HCT116 (cell line): ENCODE data around the gene WIPF3. TPM values are rescaled to one million over a fixed set of nuclear protein-coding genes. Genes with fewer than 3 reads are reported as not detected.

ENCODE experiments used
- ATAC-seq: fragments of 200-7000 bp; cut with Tn5 transposase; 2 replicates; pipeline ENCODE4 v1.9.1; 2020; ENCODE audit warnings: mild to moderate bottlenecking, moderate library complexity
- BruUV-seq: library from RNA; stranded (reverse); fragments of 400-500 nt; replicated peaks from 2 replicates; lab custom pipeline; 2021; lab: Mats Ljungman, UMichigan
- CTCF ChIA-PET: fragments of 300-600 bp; sonication (Branson Sonifier 250); formaldehyde crosslinking; loops from one replicate; lab custom pipeline; 2021; ENCODE audit warnings: antibody characterized with exemption; lab: Charles Lee
- POLR2A ChIA-PET: fragments of 300-600, 350-600 bp; sonication (Branson Sonifier 250); formaldehyde crosslinking; loops from one replicate; lab custom pipeline; 2021; ENCODE audit warnings: antibody characterized with exemption; lab: Charles Lee
- RAD21 ChIA-PET, 2 experiments: fragments of 300-600 bp; sonication (Branson Sonifier 250); formaldehyde crosslinking; loops; one replicate each; lab custom pipeline; 2023; ENCODE audit warnings: low total read pairs in 2 of 2; ENCODE audit not compliant: uncharacterized antibody in 2 of 2, unreplicated experiment in 2 of 2, low non-redundant PET in 1 of 2; lab: Charles Lee
- DNase-seq: peaks from one replicate; pipeline ENCODE4 v3.0.0-alpha.2; 2010; ENCODE audit warnings: low read depth, low spot score
- H2AFZ ChIP-seq: fragments of 200-600 bp; shearing (Covaris generic), sonication (generic); 2 replicates; pipeline ENCODE4 v1.6.1; 2017; ENCODE audit warnings: low read depth, mixed run types, mixed read lengths, antibody characterized with exemption, low read length; ENCODE audit not compliant: poor library complexity, severe bottlenecking
- H3K27ac ChIP-seq: 2 replicates; pipeline ENCODE4 v1.5.1; 2012; ENCODE audit warnings: low read depth, low read length
- H3K27me3 ChIP-seq: fragments of 200-600 bp; sonication (generic); 2 replicates; pipeline ENCODE4 v1.6.1; 2016; ENCODE audit warnings: mixed run types, low read length, mixed read lengths; ENCODE audit not compliant: insufficient read depth
- H3K36me3 ChIP-seq, 2 experiments: fragments of 200-500 bp in 1 of 2; fragments of 200-600 bp in 1 of 2; sonication (Bioruptor generic) in 1 of 2; sonication (generic) in 1 of 2; 2 replicates each; pipeline versions ENCODE4 v1.5.1 to v1.6.1; 2014 to 2016; ENCODE audit warnings: low read length in 2 of 2, inconsistent platforms in 1 of 2, mixed read lengths in 1 of 2, mixed run types in 1 of 2; ENCODE audit not compliant: insufficient read depth in 2 of 2, control insufficient read depth in 1 of 2
- H3K4me1 ChIP-seq, 2 experiments: fragments of 200-600 bp in 1 of 2; sonication (generic) in 1 of 2; 2 replicates each; pipeline versions ENCODE4 v1.5.1 to v1.6.1; 2012 to 2017; ENCODE audit warnings: low read length in 2 of 2, inconsistent platforms in 1 of 2, mild to moderate bottlenecking in 1 of 2, mixed read lengths in 1 of 2, mixed run types in 1 of 2, moderate library complexity in 1 of 2; ENCODE audit not compliant: insufficient read depth in 2 of 2, control insufficient read depth in 1 of 2
- H3K4me2 ChIP-seq: fragments of 200-600 bp; sonication (generic); 2 replicates; pipeline ENCODE4 v1.6.1; 2017; ENCODE audit warnings: mixed run types, low read length, mixed read lengths
- H3K4me3 ChIP-seq, 2 experiments: fragments of 200-600 bp in 1 of 2; sonication (generic) in 1 of 2; replicated peaks in 1 of 2; 2 replicates each; pipeline ENCODE4 v1.5.1; 2011 to 2016; ENCODE audit warnings: low read length in 2 of 2, control low read depth in 1 of 2, low read depth in 1 of 2, mild to moderate bottlenecking in 1 of 2, mixed read lengths in 1 of 2, mixed run types in 1 of 2
- H3K79me2 ChIP-seq: fragments of 200-600 bp; sonication (generic); 2 replicates; pipeline ENCODE4 v1.6.1; 2017; ENCODE audit warnings: mild to moderate bottlenecking, mixed run types, low read length, moderate library complexity, mixed read lengths; ENCODE audit not compliant: insufficient read depth
- H3K9ac ChIP-seq: fragments of 200-600 bp; sonication (generic); 2 replicates; pipeline ENCODE4 v1.6.1; 2016; ENCODE audit warnings: low read length, mixed read lengths
- H3K9me2 ChIP-seq: fragments of 200-600 bp; sonication (generic), shearing (Covaris generic); 2 replicates; pipeline ENCODE4 v1.6.1; 2017; ENCODE audit warnings: mixed run types, mild to moderate bottlenecking, moderate library complexity; ENCODE audit not compliant: insufficient read depth
- H3K9me3 ChIP-seq, 2 experiments: fragments of 200-500 bp in 1 of 2; fragments of 200-600 bp in 1 of 2; sonication (Bioruptor generic) in 1 of 2; sonication (generic) in 1 of 2; 2 replicates each; pipeline ENCODE4 v1.6.1; 2014 to 2017; ENCODE audit warnings: low read length in 2 of 2, mixed read lengths in 2 of 2, inconsistent platforms in 1 of 2, low read depth in 1 of 2, mild to moderate bottlenecking in 1 of 2, mixed run types in 1 of 2, moderate library complexity in 1 of 2; ENCODE audit not compliant: control insufficient read depth in 1 of 2, insufficient read depth in 1 of 2
- H4K20me1 ChIP-seq: fragments of 200-600 bp; sonication (generic), shearing (Covaris generic); 2 replicates; pipeline ENCODE4 v1.6.1; 2017; ENCODE audit warnings: mixed run types, mild to moderate bottlenecking, moderate library complexity; ENCODE audit not compliant: insufficient read depth
- CBX3 ChIP-seq: IDR thresholded peaks from 2 replicates; pipeline ENCODE4 v1.6.1; 2012; ENCODE audit warnings: low read depth
- CTCF ChIP-seq, 3 experiments: fragments of 200-600 bp in 1 of 3; sonication (generic) in 1 of 3; IDR thresholded peaks in 2 of 3; conservative IDR thresholded peaks in 1 of 3; 2 replicates each; pipeline ENCODE4 v1.5.1; 2012 to 2017; ENCODE audit warnings: low read depth in 2 of 3, low read length in 2 of 3, antibody characterized with exemption in 1 of 3, borderline replicate concordance in 1 of 3, control low read depth in 1 of 3, mild to moderate bottlenecking in 1 of 3, mixed read lengths in 1 of 3, mixed run types in 1 of 3, moderate library complexity in 1 of 3; ENCODE audit not compliant: insufficient read depth in 1 of 3
- EGR1 ChIP-seq: IDR thresholded peaks from 2 replicates; pipeline ENCODE4 v1.6.1; 2012; ENCODE audit warnings: low read depth
- ELF1 ChIP-seq: IDR thresholded peaks from 2 replicates; pipeline ENCODE4 v1.6.1; 2012; ENCODE audit warnings: low read depth, borderline replicate concordance
- EZH2 ChIP-seq: fragments of 200-600 bp; sonication (generic); IDR thresholded peaks from 2 replicates; pipeline ENCODE4 v1.6.1; 2017; ENCODE audit warnings: antibody characterized with exemption, mixed run types
- EZH2phosphoT487 ChIP-seq: fragments of 200-600 bp; IDR thresholded peaks from 2 replicates; pipeline ENCODE4 v1.6.1; 2018; ENCODE audit warnings: antibody characterized with exemption, borderline replicate concordance
- JUND ChIP-seq: IDR thresholded peaks from 2 replicates; pipeline ENCODE4 v1.6.1; 2012
- POLR2A ChIP-seq: IDR thresholded peaks from 2 replicates; pipeline ENCODE4 v1.7.0; 2011; ENCODE audit warnings: borderline replicate concordance; ENCODE audit not compliant: insufficient read depth, insufficient read length; ENCODE audit errors: extremely low read depth
- POLR2AphosphoS5 ChIP-seq: IDR thresholded peaks from 2 replicates; pipeline ENCODE4 v1.6.1; 2011; ENCODE audit warnings: mild to moderate bottlenecking, low read depth, low read length, moderate library complexity
- RAD21 ChIP-seq: IDR thresholded peaks from 2 replicates; pipeline ENCODE4 v1.6.1; 2012; ENCODE audit warnings: low read depth, mild to moderate bottlenecking
- SIN3A ChIP-seq: IDR thresholded peaks from 2 replicates; pipeline ENCODE4 v1.6.1; 2012; ENCODE audit warnings: low read depth
- SRF ChIP-seq: IDR thresholded peaks from 2 replicates; pipeline ENCODE4 v1.6.1; 2012; ENCODE audit warnings: low read depth
- TCF7L2 ChIP-seq: IDR thresholded peaks from 2 replicates; pipeline ENCODE4 v1.7.0; 2011; ENCODE audit warnings: borderline replicate concordance, inconsistent platforms; ENCODE audit not compliant: insufficient read depth, insufficient read length; ENCODE audit errors: extremely low read depth
- YY1 ChIP-seq: IDR thresholded peaks from 2 replicates; pipeline ENCODE4 v1.6.1; 2011; ENCODE audit warnings: low read length, low read depth, moderate library complexity, mild to moderate bottlenecking; ENCODE audit not compliant: insufficient replicate concordance; ENCODE audit errors: extremely low read depth
- ZBTB33 ChIP-seq: IDR thresholded peaks from 2 replicates; pipeline ENCODE4 v1.6.1; 2011; ENCODE audit warnings: mild to moderate bottlenecking, low read length, moderate library complexity; ENCODE audit not compliant: insufficient replicate concordance; ENCODE audit errors: extremely low read depth
- ZFX ChIP-seq: fragments of 450-650 bp; IDR thresholded peaks from 2 replicates; pipeline ENCODE4 v1.6.1; 2017
- ZNF274 ChIP-seq: fragments of 200-500 bp; sonication (Bioruptor generic); IDR thresholded peaks from 2 replicates; pipeline ENCODE4 v1.6.1; 2014; ENCODE audit warnings: mild to moderate bottlenecking, low read depth, low read length, inconsistent platforms
- intact Hi-C: fragments of 100-400 bp; cut with micrococcal nuclease; formaldehyde crosslinking; loops from 2 replicates; pipeline ENCODE4 v1.10.0; 2022
- total RNA-seq: library from RNA; stranded (reverse); gene quantifications from one replicate; pipeline ENCODE4 v1.2.1, GENCODE V29; 2021; ENCODE audit not compliant: unreplicated experiment

The WIPF3 gene
- total RNA-seq, 1 experiment from 2014 or later = 8.6 TPM

GRCh38 chr7:29875741-29876140, 69.4 kb downstream of the WIPF3 start:
- Histone ChIP-seq H2AFZ (no peak overlapping the region), H3K27me3 (no peaks in the 10 kb centered on the region), H3K9ac (no peak overlapping the region), H3K9me3 (no peaks in the 10 kb centered on the region), H3K79me2 (no peaks in the 10 kb centered on the region), H3K36me3 (no peaks in the 10 kb centered on the region), H3K9me2 (no peaks in the 10 kb centered on the region), H4K20me1 (no peaks in the 10 kb centered on the region), H3K4me3 (no peak overlapping the region), H3K4me1 (no peaks in the 10 kb centered on the region), H3K4me2 (no peak overlapping the region), H3K27ac (no peak overlapping the region)
- CTCF ChIA-PET = no interaction called here
- BruUV-seq = no TSS peak
- ATAC-seq (no peak), DNase-seq (no peak)
- RAD21 ChIA-PET = no interaction called here
- TF ChIP-seq RAD21 (no peak), CTCF (IDR thresholded peaks at IDR 0.05 in 2 of 3, conservative IDR thresholded peaks at IDR 0.05 in 1 of 3; ENCODE audit: borderline replicate concordance in 1 of 3, insufficient read depth in 1 of 3, low read depth in 2 of 3, low read length in 2 of 3) (no peak)
- intact Hi-C loops = no loop called here
- POLR2A ChIA-PET = no interaction called here

GRCh38 chr7:29877196-29877595, 70.9 kb downstream of the WIPF3 start:
- Histone ChIP-seq H4K20me1 (no peaks in the 10 kb centered on the region), H3K27me3 (no peaks in the 10 kb centered on the region), H3K9me3 (no peaks in the 10 kb centered on the region), H3K4me1 (no peaks in the 10 kb centered on the region), H3K36me3 (no peaks in the 10 kb centered on the region), H3K79me2 (no peaks in the 10 kb centered on the region), H3K27ac (no peak overlapping the region), H2AFZ (no peak overlapping the region), H3K9me2 (no peaks in the 10 kb centered on the region), H3K4me2 (no peak overlapping the region), H3K4me3 (no peak overlapping the region), H3K9ac (no peak overlapping the region)
- DNase-seq (no peak), ATAC-seq (no peak)
- POLR2A ChIA-PET = no interaction called here
- intact Hi-C loops = no loop called here
- BruUV-seq = no TSS peak
- RAD21 ChIA-PET = interaction anchor here in 1 of 2 experiments (1.5 kb wide), 1 partner anchor 44 kb away, joined by 3 read pairs; no protein-coding TSS in a partner anchor
- CTCF ChIA-PET = no interaction called here
- TF ChIP-seq SIN3A = no peak
- TF ChIP-seq SRF = no peak
- no peak for TF ChIP-seq ELF1
- no peak for TF ChIP-seq ZFX
- TF ChIP-seq ZBTB33 = no peak
- no peak for TF ChIP-seq ZNF274
- TF ChIP-seq CBX3 = no peak
- TF ChIP-seq EZH2 = no peak
- no peak for TF ChIP-seq YY1
- TF ChIP-seq TCF7L2 = no peak
- TF ChIP-seq EZH2phosphoT487 = no peak
- no peak for TF ChIP-seq EGR1
- no peak for TF ChIP-seq JUND
- TF ChIP-seq POLR2A = no peak
- TF ChIP-seq POLR2AphosphoS5 = no peak
